HG02870 (cell line): ENCODE measurements around the gene ZNF629.
A peak's percentile ranks its signal among the peaks of the same experiment; 100 is the strongest.

Experiments
- ATAC-seq: cut with Tn5 transposase; IDR thresholded peaks from one replicate; pipeline ENCODE4 v1.9.1; 2021; ENCODE audit warnings: mild to moderate bottlenecking, moderate library complexity; ENCODE audit not compliant: unreplicated experiment

The ZNF629 gene

DNA sequence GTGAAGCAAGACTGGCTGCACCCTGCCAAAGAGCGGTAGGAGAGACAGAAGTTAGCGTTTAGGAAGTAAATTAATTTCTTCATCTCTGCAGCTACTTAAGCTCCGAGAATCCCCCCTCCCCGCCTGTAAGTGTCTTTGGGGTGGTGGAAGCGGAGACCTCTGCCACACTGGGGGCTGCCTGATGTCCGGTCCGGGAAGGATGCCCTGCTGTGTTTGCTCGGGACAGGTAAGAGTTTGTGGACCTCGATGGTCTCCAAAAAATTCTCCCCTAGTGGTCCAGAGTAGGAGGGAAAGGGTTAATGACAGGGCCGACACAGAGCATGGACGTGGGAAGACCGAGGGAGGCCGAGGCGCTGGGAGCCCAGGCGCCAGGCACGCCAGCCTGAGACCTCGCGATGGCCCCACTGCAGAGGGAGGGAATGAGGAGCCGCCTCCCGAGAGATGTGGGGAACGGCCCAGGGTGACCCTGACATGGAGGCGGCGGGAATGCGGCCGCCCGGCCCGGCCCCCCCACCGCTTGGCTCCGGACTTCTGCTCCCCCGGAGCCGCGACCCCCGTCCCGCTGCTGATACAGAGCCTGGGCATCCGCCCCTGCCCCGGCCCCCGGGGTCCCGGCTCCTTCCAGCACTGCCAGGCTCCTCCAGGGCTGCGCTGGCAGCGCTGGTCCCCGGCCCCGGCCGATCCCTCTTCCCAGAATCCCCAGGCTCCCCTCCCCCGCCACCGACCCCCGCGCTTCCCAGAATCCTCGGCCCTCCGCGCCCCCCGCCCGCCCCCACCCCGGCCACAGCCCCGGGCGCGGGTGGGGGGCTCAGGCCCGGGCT is 680 bp downstream of the ZNF629 start:
- ATAC-seq, result no peak

DNA sequence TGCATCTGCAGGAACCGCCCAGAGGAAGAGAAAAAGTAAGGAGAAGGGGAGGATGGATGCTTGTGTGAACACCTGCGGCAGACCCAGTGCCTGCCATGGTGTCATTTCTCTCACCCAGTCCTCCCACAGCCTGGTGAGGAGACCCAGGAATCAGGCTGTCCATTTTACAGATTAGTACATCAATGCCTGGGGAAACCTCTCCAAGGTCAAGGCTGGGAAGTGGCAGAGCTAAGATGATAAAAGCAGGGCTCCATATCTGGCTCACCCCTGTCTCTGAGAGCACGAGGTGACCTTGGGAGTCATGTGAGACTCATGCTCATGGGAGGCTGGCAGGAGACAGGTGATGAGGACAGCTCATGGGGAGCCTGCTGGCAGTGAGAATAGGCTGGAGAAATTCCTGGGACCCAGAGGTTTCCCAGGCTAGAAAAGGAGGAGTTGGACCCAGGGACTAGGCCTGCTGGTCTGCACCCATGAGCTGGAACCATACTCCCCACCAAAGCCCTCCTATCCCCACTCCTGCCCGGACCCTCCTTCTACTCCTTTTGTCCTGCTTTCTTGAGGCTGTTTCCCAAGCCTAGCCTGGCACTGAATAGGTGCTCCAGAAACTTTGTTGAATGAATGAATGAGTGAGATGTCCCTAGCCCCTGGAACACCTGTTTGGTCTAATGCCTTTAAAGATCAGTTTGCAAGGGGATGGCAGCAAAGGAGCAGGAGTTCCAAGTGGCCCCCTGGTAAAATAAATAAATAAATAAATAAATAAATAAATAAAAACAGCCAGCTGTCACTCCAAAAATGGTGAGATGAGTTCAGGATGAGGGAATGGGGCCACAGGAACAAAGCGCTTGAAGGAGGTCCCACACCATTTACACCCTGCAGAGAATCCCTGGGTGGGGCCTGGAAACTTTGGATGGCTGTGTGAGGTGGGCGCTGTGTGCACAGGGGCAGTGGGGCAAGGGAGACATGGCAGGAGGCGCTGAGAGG is 1.6 kb downstream of the ZNF629 start:
- ATAC-seq, result no peak

DNA sequence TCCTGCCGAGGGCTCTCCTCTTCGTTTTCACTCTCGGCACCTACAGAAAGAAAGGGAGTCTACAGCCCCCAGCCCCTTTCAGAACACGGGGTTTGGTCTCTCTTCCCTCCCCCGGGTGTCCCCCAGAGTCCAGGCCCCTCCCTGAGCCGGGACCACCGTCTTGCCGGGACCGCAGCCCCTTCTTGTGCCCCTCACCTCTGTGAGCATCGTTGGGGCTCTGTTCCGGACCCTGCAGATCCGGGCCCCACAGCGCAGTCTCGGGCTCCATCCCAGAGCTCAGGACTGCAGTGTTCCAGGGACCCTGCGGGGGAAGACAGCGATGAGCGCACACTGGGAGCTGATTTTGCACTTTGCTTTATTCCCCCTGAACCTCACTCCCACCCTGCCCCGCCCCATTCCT is 2.8 kb downstream of the ZNF629 start:
- no peak for ATAC-seq

DNA sequence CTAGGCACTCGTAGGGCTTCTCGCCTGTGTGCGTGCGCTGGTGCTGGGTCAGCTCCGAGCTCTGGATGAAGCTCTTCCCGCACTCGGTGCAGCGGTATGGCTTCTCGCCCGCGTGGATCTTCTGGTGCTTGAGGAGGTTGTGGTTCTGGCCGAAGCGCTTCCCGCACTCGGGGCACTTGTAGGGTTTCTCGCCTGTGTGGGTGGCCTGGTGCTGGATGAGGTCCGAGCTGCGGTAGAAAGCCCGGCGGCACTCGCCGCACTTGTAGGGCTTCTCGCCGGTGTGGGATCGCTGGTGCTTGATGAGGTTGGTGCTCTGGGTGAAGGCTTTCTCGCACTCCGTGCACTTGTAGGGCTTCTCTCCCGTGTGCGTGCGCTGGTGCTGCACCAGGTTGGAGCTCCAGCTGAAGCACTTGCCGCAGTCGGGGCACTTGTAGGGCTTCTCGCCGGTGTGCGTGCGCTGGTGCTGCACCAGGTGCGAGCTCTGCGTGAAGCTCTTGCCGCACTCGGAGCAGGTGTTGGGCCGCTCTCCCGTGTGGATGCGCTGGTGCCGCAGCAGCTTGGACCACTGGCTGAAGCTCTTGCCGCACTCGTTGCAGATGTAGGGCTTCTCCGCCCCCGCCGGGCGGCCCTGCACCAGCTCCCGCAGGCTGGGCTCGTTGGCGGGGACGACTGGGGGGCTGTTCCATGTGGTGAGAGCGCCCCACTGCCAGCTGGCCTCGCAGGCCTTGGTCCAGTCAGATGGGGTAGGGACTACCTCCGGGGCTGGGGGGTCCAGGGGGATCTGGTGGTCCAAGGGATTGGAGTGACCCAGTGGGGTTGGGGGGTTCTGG is 3.5 kb downstream of the ZNF629 start:
- ATAC-seq, result no peak

DNA sequence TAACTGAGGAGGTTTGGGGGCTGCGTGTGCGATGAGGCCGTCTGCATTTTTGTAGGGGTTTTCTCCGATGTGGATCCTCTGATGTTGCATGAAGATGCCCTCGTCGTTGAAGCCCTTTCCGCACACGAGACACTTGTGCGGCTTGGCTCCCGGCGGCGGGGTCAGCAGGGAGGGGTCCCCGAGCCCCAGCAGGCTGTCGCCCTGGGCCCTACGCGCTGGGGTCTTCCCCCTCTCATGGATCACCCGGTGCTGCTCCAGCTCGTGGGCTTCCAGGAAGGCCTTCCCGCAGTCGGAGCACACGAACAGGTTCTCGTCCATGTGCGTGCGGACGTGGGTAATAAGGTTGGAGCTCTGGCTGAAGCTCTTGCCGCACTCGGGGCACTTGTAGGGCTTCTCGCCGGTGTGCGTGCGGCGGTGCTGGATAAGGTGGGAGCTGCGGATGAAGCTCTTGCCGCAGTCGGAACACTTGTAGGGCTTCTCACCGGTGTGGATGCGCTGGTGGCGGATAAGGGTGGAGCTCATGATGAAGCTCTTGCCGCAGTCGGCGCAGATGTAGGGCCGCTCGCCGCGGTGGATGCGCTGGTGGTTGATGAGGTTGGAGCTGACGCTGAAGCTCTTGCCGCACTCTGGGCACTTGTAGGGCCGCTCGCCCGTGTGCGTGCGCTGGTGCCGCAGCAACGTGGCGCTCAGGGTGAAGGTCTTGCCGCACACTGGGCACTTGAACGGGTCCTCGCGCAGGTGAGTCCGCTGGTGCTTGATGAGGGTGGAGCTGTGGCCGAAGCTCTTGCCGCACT is 4.3 kb downstream of the ZNF629 start:
- ATAC-seq, result no peak

DNA sequence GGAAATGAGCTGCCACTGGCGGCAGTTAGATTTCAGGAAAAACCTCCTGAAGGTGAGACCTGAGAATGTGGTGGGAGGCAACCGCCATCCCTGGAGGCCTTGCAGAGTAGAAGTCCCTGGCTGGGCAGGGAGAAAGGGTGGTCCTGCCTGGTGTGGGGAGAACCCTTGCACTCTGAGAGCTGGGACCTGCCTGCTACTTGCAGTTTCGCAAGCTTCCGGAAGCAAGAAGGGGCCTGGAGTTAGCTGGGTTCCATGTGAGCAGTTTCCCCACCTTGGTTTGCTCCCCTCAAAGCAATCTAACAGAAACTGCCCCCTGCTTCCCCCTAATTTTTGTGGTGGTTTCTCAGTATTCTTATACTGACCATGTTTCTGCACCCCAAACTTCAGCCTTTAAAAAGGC is 6.5 kb downstream of the ZNF629 start:
- no peak for ATAC-seq

DNA sequence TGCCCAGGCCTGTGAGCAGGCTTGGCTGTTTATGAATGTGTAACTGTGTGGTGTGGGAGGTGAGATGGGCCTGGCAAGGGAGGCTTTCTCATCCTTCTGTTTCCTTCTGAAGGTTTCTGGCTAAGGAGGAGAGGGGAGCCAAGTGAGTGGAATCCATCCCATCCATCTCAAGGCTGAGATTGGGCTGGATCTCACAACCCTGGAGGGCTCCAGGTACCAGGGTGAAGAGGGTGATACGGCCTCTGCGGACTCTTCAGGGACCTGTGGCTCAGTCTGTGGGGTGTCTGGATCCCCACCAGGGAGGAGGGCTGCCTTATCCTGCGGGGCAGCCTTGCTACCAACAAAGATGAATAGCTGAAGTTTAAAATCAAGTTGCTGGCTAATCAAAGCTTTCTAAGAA is 7.0 kb downstream of the ZNF629 start:
- no peak for ATAC-seq

DNA sequence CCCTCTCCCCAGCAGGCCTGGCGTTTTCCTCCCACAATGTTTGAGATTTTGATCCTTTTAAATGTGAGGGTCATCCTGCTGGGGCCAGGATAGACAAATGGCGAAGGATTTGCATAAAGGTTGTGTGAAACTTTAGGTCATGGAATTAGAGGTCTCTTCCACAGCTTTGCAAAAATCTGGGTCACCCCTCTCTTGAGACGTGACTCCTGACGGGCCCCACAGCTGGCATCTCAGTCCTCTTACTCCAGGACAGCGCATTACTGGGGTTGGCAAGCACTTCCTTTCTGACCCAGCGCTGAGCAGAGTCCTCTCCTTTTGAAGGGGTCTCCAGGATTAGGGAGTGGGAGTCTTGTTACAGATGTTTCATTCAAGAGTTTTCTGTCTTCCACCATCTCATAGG is 7.4 kb downstream of the ZNF629 start:
- no peak for ATAC-seq

DNA sequence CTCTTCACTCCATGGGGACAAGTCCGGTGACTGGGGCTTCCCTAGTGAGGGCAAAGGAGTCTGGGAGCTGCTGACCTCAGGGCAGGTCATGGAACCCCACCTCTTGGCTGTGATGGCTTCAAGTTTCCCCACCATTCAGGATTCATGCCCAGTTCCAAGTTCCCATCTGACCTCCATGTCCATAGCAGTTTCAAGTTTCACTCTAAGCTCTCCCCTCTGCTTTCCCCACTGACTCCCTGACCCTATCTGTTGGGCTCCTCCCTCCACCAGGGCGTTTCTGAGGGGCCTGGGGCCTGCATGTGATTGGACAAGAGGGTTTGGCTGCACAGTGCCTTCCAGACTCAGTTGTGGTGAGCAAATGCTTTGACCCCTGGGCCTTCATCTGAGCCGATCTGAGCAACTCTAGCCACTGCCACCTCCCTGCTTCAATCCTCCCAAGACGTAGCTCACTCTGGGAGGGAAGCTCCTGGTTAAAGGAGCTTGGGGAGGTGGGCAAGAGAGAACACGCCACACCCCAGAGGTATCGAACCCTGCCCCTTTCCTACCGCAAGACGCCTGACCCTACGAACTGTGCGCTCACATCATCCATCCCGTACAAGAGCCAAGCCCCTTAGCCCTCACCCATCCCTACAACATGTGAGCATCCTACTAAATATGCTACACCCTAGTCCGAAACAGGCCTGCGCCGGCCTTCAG is 8.3 kb downstream of the ZNF629 start:
- no peak for ATAC-seq

DNA sequence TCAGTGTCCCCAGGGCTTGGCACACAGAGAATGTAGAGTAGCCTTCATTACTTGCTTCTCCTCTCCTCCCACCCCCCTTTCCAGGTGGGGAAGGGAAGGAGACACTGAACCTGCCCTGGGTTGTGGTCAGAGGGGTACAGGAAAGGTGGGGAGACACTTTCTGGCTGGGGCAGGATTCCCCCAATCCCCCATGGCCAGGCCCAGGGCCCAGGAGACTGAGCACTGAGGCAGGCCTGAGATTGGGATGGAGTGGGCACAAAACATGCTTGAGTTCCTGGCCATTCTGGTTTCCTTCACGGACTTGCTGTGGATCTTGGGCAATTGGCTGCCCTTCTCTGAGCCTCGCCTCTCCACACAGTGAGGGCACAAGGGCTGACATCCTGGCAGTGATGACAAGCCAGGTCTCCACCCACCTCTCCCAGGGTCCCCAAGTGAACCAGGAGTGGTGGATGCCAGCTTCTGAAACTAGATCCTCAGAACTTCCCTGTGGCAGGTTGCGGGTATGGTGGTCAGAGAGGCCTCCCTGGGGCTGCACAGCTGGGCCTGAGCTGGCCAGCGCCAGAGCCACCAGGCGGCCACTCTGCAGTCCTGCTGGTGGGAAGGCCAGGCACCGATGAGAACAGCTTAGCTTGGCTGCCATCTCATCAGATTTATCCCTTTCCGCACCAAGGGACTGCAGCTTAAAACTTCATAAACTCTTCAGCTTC is 9.3 kb downstream of the ZNF629 start:
- no peak for ATAC-seq

DNA sequence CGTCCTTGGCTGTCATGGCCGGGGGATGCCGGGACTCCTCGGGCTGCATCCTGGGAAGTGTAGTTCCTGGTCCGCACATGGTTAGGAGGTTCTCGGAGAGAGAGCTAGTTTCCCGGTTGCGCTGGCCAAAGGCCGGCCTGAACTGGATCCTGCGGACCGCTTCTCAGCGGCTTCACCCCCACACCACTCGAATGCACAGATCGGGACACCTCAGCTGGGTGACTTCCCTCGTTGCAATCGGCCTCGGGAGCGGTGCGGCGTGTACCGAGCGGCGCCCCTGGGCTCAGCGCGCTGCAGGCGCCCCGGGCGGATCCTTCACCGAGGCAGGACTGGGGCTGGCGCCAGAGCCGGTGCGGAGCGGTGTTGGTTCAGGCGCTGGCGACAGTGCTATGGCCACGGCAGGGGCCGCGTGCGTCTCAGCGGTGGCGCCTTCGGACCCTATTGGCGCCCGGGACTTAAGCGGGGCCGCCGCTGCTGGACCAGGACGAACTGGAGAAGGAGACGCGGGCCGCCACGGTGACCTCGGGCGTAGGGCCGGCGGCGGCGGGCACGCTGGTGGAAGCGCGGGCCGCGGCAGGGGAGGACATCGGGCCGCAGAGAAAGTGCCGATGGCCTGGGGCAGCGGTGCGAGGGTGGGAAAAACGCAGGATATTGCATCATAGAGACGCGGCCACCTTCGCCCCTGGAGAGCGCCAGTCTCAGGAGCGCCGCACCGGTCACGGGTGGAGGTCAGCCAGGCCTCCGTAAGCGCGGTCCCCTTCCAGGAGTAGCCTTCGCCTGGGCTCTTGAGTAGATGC is 11.4 kb downstream of the ZNF629 start:
- peak; percentile 64 for ATAC-seq

DNA sequence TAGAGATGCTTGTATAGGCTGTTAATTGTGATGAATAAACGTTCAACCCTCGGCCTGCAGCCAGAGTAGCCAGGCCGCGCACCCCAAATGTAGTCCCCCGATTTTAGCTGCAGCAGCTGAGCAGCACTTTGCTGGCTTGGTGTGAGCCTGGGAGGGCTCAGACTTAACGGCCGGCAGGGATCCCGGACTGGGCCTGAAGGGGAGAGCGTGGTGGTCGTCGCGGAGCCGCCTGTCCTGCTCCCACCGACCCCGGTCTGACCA is 11.9 kb downstream of the ZNF629 start:
- ATAC-seq, result no peak

DNA sequence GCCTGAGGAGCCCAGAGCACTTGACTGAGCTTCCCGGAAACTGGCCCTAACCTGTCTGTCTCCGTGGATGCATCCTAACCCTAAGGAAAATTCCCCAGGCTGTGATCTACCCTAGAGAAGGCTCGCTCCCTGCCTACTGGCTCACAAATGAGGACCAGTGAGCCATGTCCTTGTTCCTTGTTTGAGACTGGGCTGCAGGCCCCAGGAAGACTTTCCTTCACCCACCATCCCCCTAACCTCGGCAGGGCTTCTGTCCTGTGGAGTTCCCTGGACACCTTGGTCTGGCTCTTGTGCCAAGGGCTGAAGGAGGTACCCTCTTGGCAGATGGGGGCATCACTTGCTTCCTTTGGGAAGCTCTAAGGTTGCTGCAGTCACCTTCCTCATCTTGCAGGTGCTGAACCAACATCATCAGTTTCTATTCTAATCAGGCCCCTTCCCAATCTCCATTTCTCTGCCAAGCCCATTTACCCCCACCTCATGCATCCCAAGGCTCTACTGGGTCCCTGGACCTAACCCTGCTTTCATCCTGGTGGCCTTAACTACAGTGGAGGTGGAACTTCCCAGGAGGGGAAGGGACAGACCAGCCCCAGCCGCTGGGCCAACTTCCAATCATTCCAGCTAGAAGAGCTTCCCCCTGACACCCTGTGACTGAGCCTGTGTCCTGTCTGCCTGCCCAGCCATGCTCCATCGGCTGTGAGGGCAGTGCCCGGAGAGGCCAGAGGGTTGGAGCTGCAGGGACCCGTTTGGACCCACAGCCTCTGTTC is 12.5 kb downstream of the ZNF629 start:
- no peak for ATAC-seq

DNA sequence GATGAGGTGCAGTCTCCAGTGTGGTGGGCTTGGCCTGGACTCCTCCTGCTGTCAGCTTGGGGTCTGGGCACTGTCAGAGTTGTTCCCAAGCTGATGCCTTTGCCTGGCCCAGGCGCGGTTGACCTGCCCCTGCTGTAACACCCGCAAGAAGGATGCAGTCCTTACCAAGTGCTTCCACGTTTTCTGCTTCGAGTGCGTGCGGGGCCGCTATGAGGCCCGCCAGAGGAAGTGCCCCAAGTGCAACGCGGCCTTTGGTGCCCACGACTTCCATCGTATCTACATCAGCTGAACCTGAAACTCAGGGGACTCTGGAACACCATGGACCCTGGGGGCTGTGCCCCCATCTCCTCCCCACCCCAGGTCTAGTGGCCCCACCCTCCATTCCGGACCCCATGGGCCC is 13.2 kb downstream of the ZNF629 start:
- no peak for ATAC-seq

DNA sequence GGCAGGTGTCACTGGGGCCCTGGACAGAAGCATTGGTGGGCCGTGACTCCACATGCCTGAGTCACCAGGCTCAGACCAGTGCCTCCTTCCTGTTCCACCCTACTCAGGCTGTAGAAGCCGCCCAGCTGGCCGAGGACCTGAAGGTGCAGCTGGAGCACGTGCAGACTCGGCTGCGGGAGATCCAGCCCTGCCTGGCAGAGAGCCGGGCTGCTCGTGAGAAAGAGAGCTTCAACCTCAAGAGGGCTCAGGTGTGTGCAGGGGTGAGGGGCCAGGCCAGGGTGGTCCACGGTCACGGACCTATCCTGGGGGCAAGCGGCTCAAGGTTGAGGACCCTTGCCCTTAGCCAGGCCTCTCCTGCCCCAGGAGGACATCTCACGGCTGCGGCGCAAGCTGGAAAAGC is 15.3 kb downstream of the ZNF629 start:
- no peak for ATAC-seq

DNA sequence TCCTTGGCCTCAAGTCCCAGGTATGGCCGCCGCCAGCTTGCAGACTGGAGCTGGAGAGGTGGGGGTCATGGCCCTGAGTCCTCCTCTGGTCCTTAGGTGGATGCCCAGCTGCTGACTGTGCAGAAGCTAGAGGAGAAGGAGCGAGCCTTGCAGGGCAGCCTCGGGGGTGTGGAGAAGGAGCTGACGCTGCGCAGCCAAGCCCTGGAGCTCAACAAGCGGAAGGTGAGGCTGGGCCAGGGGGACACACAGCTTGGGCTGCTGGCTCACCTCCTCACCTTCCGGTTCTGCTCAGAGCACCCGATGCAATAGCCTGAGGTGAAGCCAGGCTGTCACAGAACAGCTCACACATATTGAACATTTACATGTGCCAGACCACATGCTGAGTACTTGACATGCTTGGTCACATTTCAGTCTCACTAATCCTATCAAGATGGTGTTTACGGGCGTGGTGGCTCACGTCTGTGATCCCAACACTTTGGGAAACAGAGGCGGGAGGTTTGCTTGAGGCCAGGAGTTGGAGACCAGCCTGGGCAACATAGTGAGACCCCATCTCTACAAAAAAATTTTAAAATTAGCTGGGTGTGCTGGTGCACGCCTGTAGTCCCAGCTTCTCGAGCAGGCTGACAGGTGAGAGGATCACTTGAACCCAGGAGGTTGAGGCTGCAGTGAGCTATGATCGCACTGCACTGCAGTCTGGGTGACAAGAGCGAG is 17.5 kb downstream of the ZNF629 start:
- ATAC-seq, result no peak

DNA sequence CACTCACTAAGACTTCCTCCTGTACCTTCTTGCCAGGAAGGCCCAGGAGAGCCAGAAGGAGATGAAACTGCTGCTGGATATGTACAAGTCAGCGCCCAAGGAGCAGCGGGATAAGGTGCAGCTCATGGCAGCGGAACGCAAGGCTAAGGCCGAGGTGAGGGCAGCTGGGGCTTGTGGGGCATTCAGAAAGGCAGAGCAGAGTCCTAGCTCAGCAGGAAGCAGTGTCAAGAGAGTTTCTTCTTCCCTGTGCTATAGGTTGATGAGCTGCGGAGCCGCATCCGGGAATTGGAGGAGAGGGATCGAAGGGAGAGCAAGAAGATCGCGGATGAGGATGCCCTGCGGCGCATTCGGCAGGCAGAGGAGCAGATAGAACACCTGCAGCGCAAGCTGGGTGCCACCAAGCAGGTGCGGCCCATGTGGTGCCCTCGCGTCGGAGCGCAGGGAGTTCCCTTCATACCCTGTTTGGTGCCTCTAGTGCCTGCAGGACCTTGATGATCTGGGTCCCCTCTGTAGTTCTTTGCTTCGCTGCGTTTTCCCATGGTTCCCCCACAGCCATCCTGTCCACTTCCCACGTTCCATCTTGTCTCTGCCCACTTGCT is 18.3 kb downstream of the ZNF629 start:
- ATAC-seq, result no peak
